RWPE2 (cell line): ENCODE results near the gene LRR1.
A peak's percentile ranks its signal among the peaks of the same experiment; 100 is the strongest.

Source experiments
- ATAC-seq: fragments of 200-7000 bp; cut with Tn5 transposase; 3 replicates; pipeline ENCODE4 v1.9.1; 2021; ENCODE audit warnings: low read depth
- DNase-seq: peaks from one replicate; pipeline ENCODE4 v3.0.0-alpha.2; 2020; ENCODE audit warnings: low spot score
- H3K27ac ChIP-seq: fragments of 450-650 bp; 2 replicates; pipeline ENCODE4 v1.5.1; 2017; ENCODE audit warnings: mild to moderate bottlenecking; ENCODE audit not compliant: poor library complexity, severe bottlenecking
- H3K27me3 ChIP-seq: fragments of 250-450 bp; sonication (Bioruptor Pico); 2 replicates; pipeline ENCODE4 v1.5.1; 2021; ENCODE audit warnings: mild to moderate bottlenecking, moderate library complexity; ENCODE audit not compliant: insufficient read depth, poor library complexity, severe bottlenecking
- H3K36me3 ChIP-seq: fragments of 250-450 bp; sonication (Bioruptor Pico); 2 replicates; pipeline ENCODE4 v1.5.1; 2020; ENCODE audit warnings: low read depth, mild to moderate bottlenecking, moderate library complexity
- H3K4me1 ChIP-seq: fragments of 250-450 bp; sonication (Bioruptor Pico); 2 replicates; pipeline ENCODE4 v1.5.1; 2021; ENCODE audit warnings: mild to moderate bottlenecking, moderate library complexity; ENCODE audit not compliant: insufficient read depth, poor library complexity, severe bottlenecking
- H3K4me3 ChIP-seq: fragments of 250-450 bp; sonication (Bioruptor Pico); 2 replicates; pipeline ENCODE4 v1.5.1; 2021; ENCODE audit warnings: mild to moderate bottlenecking, moderate library complexity; ENCODE audit not compliant: severe bottlenecking
- H3K9me3 ChIP-seq: fragments of 250-450 bp; sonication (Bioruptor Pico); 2 replicates; pipeline ENCODE4 v1.5.1; 2021; ENCODE audit warnings: mild to moderate bottlenecking, moderate library complexity; ENCODE audit not compliant: severe bottlenecking
- TF ChIP-seq, protein P1 (sequence below): fragments of 450-650 bp; IDR thresholded peaks from one replicate; pipeline ENCODE4 v1.5.1; 2017; ENCODE audit warnings: mild to moderate bottlenecking, moderate library complexity; ENCODE audit not compliant: poor library complexity, severe bottlenecking

The LRR1 gene

GRCh38 chr14:49598189-49598484 lies 603 bp upstream of the LRR1 start:
- ATAC-seq (peak; percentile 5; the same call in 2 of the 3 replicates), DNase-seq (no peak)
- H3K9me3 ChIP-seq: no peaks in the 10 kb centered on the region
- H3K4me1 ChIP-seq: peaks cover 22% of the 10 kb centered on the region
- H3K36me3 ChIP-seq: peaks cover 22% of the 10 kb centered on the region
- peak overlapping the region; percentile 93 for H3K4me3 ChIP-seq
- H3K27me3 ChIP-seq: no peaks in the 10 kb centered on the region
- TF ChIP-seq, protein P1, sequence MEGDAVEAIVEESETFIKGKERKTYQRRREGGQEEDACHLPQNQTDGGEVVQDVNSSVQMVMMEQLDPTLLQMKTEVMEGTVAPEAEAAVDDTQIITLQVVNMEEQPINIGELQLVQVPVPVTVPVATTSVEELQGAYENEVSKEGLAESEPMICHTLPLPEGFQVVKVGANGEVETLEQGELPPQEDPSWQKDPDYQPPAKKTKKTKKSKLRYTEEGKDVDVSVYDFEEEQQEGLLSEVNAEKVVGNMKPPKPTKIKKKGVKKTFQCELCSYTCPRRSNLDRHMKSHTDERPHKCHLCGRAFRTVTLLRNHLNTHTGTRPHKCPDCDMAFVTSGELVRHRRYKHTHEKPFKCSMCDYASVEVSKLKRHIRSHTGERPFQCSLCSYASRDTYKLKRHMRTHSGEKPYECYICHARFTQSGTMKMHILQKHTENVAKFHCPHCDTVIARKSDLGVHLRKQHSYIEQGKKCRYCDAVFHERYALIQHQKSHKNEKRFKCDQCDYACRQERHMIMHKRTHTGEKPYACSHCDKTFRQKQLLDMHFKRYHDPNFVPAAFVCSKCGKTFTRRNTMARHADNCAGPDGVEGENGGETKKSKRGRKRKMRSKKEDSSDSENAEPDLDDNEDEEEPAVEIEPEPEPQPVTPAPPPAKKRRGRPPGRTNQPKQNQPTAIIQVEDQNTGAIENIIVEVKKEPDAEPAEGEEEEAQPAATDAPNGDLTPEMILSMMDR: no peak
- H3K27ac ChIP-seq: peak overlapping the region; percentile 82

DNA sequence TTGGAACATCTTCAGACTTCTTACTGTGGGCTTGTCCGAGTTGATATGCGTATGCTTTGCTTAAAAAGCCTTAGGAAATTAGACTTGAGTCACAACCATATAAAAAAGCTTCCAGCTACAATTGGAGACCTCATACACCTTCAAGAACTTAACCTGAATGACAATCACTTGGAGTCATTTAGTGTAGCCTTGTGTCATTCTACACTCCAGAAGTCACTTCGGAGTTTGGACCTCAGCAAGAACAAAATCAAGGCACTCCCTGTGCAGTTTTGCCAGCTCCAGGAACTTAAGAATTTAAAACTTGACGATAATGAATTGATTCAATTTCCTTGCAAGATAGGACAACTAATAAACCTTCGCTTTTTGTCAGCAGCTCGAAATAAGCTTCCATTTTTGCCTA lies 8.8 kb downstream of the LRR1 start:
- Histone ChIP-seq H3K36me3 (peaks cover 68% of the 10 kb centered on the region), H3K4me1 (no peaks in the 10 kb centered on the region), H3K9me3 (no peaks in the 10 kb centered on the region), H3K27me3 (no peaks in the 10 kb centered on the region), H3K27ac (no peak overlapping the region), H3K4me3 (no peak overlapping the region)
- TF ChIP-seq, protein P1: no peak
- DNase-seq: no peak
- no peak for ATAC-seq

GRCh38 chr14:49612251-49612650 lies 13.5 kb downstream of the LRR1 start:
- Histone ChIP-seq H3K27me3 (no peaks in the 10 kb centered on the region), H3K4me1 (peaks cover 4% of the 10 kb centered on the region), H3K4me3 (no peak overlapping the region), H3K9me3 (no peaks in the 10 kb centered on the region), H3K27ac (no peak overlapping the region), H3K36me3 (peaks cover 59% of the 10 kb centered on the region)
- no peak for DNase-seq
- no peak for ATAC-seq
- TF ChIP-seq, protein P1: no peak

DNA sequence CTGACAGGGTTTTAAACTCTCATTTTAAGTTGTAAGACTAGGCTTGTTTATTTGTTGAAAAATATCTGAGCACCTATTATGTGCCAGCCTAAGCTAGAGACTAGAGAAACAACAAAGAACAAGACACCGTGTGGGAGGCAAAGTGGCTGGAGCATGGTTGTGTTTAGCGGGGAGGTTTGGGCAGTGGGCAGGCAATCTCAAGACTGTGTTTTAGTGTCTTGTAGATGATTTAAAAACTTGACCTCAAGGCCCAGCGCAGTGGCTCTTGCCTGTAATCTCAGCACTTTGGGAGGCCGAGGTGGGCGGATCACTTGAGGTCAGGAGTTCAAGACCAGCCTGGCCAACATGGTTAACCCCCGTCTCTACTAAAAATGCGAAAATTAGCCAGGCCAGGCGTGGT lies 13.9 kb downstream of the LRR1 start:
- peaks cover 8% of the 10 kb centered on the region for H3K4me1 ChIP-seq
- no peaks in the 10 kb centered on the region for H3K9me3 ChIP-seq
- TF ChIP-seq, protein P1: no peak
- no peak overlapping the region for H3K27ac ChIP-seq
- no peak overlapping the region for H3K4me3 ChIP-seq
- no peak for DNase-seq
- H3K36me3 ChIP-seq: peaks cover 59% of the 10 kb centered on the region
- ATAC-seq: no peak
- no peaks in the 10 kb centered on the region for H3K27me3 ChIP-seq

DNA sequence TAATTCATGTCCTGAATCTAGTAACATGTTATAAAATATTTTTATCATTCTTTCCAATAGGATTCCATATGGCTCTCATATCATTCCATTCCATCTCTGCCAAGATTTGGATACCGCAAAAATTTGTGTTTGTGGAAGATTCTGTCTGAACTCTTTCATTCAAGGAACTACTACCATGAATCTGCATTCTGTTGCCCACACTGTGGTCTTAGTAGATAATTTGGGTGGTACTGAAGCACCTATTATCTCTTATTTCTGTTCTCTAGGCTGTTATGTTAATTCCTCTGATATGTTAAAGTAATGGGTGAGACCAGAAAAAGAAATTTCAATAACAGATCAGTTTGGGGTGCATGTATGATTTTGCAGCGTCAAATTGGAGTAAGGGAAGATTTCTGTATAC lies 15.5 kb downstream of the LRR1 start:
- Histone ChIP-seq H3K9me3 (no peaks in the 10 kb centered on the region), H3K27me3 (no peaks in the 10 kb centered on the region), H3K36me3 (peaks cover 69% of the 10 kb centered on the region), H3K4me1 (peaks cover 16% of the 10 kb centered on the region), H3K4me3 (no peak overlapping the region), H3K27ac (no peak overlapping the region)
- no peak for DNase-seq
- no peak for ATAC-seq
- TF ChIP-seq, protein P1: no peak
